Measurements from ENCODE around the gene MID1IP1.
A peak's percentile ranks its signal among the peaks of the same experiment; 100 is the strongest.

Gene MID1IP1, protein sequence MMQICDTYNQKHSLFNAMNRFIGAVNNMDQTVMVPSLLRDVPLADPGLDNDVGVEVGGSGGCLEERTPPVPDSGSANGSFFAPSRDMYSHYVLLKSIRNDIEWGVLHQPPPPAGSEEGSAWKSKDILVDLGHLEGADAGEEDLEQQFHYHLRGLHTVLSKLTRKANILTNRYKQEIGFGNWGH

DNA sequence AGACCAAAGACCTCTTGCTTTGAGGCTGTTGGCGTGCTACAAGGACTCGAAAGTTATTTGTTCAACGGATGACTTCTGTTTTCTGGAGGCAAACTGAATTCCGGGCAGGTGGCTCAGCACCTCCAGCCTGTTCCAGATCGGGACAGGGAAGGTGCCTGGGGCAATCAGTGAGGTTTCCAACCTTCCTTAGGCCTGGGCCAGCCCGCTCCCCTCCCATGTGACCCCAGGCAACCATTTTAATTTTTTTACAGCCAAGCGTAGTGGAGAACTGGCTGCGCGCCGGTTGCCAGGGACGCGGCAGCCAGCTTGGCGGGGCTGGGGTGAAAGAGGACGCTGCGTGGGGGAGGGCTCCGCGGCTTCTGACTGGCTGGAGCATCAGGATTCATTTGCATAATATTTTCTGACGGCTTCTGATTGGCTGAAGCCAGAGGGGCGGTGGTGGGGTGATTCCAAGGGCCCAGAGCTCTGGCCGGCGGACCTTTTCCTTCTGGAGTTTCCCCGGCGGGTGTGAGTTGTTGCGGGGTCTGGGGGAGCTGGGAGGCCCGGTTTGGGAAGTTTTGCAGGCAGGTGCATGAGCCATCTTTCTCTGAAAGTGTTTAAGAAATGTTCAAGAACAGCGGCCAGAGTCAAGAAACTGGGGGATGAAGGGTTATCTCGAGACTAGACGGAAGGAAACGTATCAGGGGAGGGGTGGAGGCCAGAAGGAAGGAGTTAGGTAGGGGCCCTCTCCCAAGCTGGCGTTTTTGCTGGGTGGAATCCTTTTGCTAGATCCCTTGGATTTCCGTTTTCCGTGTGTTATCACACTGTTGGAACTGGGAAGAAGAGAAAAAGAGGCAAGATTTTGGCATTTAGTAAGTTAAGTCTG, at the start of gene MID1IP1:
TSS of gene MID1IP1 (plus strand) at position 479 of the 865 bp plus-strand sequence. CDS start 3,488 bp downstream, outside the sequence.
- DNase-seq, result peak; percentile 97

GRCh38 chrX:38754102-38754790, 47.0 kb upstream of the MID1IP1 start:
- DNase-seq, result peak; percentile 61

GRCh38 chrX:38754818-38755718, 46.2 kb upstream of the MID1IP1 start:
- no peak for DNase-seq

GRCh38 chrX:38760883-38761282, 40.4 kb upstream of the MID1IP1 start:
- DNase-seq, result no peak

DNA sequence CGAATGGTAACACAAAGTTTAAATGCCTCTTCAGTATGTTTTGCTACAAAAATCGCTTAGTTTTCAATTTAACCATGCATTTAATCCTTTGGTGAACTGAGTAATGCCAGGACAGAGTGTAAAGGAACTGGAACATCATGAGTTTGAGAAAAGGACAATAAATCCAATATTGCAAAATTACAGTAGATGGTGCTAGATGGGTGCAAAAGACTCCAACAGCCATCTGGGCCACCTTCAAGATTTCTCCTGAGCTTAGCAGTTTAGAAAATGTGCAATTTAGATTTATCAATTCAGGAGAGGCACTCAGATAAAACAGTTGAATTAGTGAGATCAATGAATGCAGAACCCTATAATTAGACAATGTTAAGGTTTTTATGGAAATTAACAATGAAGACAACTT, 33.2 kb upstream of the MID1IP1 start:
- peak; percentile 59 for DNase-seq

- no peak for DNase-seq
Observed at GRCh38 chrX:38770152-38770551, 31.1 kb upstream of the MID1IP1 start.

GRCh38 chrX:38774249-38774648, 27.0 kb upstream of the MID1IP1 start:
- no peak for DNase-seq

- no peak for DNase-seq
Observed at GRCh38 chrX:38796946-38797345, 4.3 kb upstream of the MID1IP1 start.

- DNase-seq, result no peak
Observed at GRCh38 chrX:38798956-38799355, 2.3 kb upstream of the MID1IP1 start.

GRCh38 chrX:38799995-38800580, 1.2 kb upstream of the MID1IP1 start:
- peak; percentile 22 for DNase-seq

GRCh38 chrX:38803243-38803587, 2.0 kb downstream of the MID1IP1 start:
- DNase-seq, result peak; percentile 87

DNA sequence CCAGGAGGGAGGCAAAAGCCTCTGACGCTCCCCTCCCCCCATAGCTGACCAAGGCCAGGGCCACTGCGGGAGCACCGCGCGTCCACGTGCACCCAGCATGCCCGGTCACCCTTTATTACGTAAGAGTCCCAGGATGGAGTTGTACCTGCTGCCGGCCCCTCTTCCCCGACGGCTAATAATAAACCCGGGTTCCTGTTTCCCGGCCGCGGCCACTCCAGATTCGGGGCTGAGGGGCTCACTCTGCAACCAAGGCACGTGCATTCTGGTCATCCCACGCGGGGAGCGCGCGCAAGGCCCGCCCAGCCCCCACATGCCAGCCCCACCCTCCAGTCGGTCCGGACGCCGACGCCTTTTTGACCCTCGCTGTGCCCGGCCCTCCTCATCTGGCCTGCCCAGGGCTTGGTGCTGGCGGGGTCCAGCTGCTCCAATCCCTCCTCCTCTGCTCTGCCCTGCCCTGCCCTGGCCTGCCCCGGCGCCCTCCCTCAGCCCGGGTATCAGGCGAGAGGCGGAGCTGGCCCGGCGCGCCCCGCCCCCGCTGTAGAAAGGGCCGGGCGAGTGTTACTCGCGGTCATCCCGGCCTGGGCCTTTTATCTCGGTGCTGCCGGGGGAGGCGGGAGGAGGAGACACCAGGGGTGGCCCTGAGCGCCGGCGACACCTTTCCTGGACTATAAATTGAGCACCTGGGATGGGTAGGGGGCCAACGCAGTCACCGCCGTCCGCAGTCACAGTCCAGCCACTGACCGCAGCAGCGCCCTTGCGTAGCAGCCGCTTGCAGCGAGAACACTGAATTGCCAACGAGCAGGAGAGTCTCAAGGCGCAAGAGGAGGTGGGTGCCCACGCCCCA, 2.6 kb downstream of the MID1IP1 start:
- DNase-seq, result peak; percentile 97

DNA sequence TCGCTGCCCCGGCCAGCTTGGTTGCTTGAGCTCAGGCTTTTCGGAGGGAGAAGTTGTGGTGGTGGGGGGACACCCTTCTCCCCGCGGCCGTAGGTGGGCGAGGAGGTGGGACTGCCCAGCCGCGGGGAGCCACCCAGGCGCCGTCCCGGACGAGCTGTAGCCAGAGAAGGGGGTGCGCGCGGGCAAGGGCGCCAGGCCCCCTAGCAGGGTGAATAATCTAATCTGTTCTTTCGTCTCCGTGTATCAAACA, 3.1 kb downstream of the MID1IP1 start:
- no peak for DNase-seq

DNA sequence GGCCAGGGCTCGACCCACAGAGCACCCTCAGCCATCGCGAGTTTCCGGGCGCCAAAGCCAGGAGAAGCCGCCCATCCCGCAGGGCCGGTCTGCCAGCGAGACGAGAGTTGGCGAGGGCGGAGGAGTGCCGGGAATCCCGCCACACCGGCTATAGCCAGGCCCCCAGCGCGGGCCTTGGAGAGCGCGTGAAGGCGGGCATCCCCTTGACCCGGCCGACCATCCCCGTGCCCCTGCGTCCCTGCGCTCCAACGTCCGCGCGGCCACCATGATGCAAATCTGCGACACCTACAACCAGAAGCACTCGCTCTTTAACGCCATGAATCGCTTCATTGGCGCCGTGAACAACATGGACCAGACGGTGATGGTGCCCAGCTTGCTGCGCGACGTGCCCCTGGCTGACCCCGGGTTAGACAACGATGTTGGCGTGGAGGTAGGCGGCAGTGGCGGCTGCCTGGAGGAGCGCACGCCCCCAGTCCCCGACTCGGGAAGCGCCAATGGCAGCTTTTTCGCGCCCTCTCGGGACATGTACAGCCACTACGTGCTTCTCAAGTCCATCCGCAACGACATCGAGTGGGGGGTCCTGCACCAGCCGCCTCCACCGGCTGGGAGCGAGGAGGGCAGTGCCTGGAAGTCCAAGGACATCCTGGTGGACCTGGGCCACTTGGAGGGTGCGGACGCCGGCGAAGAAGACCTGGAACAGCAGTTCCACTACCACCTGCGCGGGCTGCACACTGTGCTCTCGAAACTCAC, 3.6 kb downstream of the MID1IP1 start:
- peak; percentile 74 for DNase-seq

GRCh38 chrX:38805432-38806389, 4.5 kb downstream of the MID1IP1 start:
- peak; percentile 88 for DNase-seq

DNA sequence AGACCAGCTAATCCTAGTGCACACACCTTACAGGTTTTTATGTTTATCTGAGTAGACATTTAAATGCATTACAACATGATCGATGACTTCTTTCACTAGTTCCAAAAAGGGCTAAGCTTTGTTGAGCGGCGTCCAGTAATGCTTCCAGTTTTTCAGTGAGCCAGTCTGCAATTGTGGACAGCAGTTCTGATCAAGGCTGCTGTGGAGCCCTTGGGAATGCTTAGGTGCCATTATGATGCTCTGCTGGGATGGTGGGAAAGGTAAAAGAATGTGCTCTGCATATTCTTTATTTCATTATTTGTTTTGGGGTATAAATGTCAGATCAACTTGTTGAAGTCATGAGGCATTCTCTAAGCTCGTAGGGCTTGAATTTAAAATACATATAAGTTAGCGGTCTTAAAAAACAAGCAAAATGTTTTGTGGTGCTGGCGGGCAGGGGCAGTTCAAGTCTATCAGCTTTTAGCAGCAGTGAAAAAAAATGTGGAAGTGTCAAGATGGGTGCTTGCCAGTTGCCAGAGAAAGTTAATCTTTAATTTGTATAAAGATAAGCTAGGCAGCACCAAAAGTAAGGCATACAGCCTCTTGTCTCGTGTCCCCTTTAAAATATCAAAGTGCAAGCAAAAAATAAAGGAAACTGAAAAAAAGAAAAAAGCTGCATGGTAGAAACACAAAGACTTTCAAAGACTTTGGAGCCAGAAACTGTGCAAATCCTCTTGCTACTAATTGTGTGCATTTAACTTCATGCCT, 5.8 kb downstream of the MID1IP1 start:
- DNase-seq, result peak; percentile 49

DNA sequence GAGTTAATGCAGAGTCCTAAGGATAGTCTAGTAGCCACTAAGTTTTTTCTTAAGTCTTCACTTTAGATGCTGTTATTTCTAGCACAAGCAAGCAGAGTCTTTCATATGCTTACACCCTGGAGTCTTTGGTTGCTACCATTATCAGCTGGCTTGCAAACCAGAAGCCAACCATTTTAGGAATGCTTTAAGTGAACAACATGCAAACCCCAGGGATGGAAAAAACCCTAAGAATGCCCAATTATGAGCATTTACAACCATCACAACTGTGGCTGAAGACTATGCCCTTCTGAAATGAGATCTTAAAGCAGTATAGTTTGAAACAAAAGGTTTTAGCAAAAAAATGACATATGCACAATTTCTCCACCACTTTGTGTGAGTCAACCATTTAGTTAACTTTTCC, 6.6 kb downstream of the MID1IP1 start:
- DNase-seq, result no peak

GRCh38 chrX:38811515-38812243, 10.4 kb downstream of the MID1IP1 start:
- no peak for DNase-seq

Measured in DMS53 (cell line).